ENCODE data around the gene SLC27A5. TPM values are rescaled to one million over a fixed set of nuclear protein-coding genes. Genes with fewer than 3 reads are reported as not detected.
"Not testable (repeated sequence)": the region's sequence is repeated elsewhere in the genome, so short reads cannot be mapped to it uniquely, and the experiment has no call there.

Gene SLC27A5
- total and polyA plus RNA-seq, 4 donors: 7.9 to 19.0 (median 13.0) TPM

DNA sequence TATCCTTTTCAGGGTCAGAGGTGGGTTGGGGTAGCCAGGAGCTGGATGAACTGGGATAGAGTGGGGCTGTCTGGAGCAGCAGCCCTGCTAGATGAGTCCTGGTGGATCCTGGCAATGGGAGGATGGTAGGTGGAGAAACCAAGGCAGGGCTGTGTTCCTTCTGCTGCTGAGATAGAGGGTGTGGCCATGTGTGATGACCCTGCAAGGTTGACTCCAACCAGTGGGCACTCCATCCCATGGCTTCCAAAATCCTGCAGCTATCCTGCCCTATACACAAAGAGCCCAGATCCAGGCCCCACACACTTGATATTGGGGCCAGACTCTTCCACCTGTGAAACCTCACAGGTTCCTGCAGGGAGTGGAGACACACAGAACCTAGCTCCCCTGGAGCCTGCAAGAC lies 38.0 kb downstream of the SLC27A5 start:
- TF ChIP-seq, protein P1, sequence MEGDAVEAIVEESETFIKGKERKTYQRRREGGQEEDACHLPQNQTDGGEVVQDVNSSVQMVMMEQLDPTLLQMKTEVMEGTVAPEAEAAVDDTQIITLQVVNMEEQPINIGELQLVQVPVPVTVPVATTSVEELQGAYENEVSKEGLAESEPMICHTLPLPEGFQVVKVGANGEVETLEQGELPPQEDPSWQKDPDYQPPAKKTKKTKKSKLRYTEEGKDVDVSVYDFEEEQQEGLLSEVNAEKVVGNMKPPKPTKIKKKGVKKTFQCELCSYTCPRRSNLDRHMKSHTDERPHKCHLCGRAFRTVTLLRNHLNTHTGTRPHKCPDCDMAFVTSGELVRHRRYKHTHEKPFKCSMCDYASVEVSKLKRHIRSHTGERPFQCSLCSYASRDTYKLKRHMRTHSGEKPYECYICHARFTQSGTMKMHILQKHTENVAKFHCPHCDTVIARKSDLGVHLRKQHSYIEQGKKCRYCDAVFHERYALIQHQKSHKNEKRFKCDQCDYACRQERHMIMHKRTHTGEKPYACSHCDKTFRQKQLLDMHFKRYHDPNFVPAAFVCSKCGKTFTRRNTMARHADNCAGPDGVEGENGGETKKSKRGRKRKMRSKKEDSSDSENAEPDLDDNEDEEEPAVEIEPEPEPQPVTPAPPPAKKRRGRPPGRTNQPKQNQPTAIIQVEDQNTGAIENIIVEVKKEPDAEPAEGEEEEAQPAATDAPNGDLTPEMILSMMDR (IDR thresholded peaks at IDR 0.05; ENCODE audit: control extremely low read depth, extremely low read depth): no peak
- Histone ChIP-seq H3K36me3 (ENCODE audit: control insufficient read depth in 4 of 4, insufficient read depth in 4 of 4, low read length in 4 of 4) (peaks cover 2 to 37% (median 12%) of the 10 kb centered on the region in 4 donors), H3K9me3 (ENCODE audit: control insufficient read depth in 4 of 4, insufficient read depth in 3 of 4, low read length in 3 of 4) (no peaks in the 10 kb centered on the region), H3K27me3 (ENCODE audit: control insufficient read depth in 3 of 3, insufficient read depth in 3 of 3, low read length in 2 of 3) (no peaks in the 10 kb centered on the region), H3K27ac (ENCODE audit: low read depth in 1 of 2, low read length in 1 of 2) (no peak overlapping the region), H3K9ac (ENCODE audit: insufficient read depth in 1 of 2, low read length in 2 of 2) (no peak overlapping the region), H3K4me3 (no peak overlapping the region), H3K4me1 (ENCODE audit: control insufficient read depth in 5 of 5, insufficient read depth in 5 of 5, low read length in 5 of 5) (peaks cover 0 to 17% (median 5%) of the 10 kb centered on the region in 5 donors)
- DNase-seq: no peak
- no peak for ATAC-seq (ENCODE audit: insufficient read depth, low FRiP score)

DNA sequence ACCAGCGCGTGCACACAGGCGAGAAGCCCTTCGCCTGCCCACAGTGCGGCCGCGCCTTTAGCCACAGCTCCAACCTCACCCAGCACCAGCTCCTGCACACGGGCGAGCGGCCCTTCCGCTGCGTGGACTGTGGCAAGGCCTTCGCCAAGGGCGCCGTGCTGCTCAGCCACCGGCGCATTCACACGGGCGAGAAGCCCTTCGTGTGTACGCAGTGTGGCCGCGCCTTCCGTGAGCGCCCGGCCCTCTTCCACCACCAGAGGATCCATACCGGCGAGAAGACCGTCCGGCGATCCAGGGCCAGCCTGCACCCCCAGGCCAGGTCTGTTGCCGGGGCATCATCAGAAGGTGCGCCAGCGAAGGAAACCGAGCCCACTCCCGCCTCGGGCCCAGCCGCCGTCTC lies 40.1 kb downstream of the SLC27A5 start:
- Histone ChIP-seq H3K4me1 (ENCODE audit: control insufficient read depth in 5 of 5, insufficient read depth in 5 of 5, low read length in 5 of 5) (peaks cover 0 to 18% (median 6%) of the 10 kb centered on the region in 5 donors), H3K27me3 (ENCODE audit: control insufficient read depth in 3 of 3, insufficient read depth in 3 of 3, low read length in 2 of 3) (no peaks in the 10 kb centered on the region), H3K4me3 (no peak overlapping the region), H3K9ac (ENCODE audit: insufficient read depth in 1 of 2, low read length in 2 of 2) (no peak overlapping the region), H3K36me3 (ENCODE audit: control insufficient read depth in 4 of 4, insufficient read depth in 4 of 4, low read length in 4 of 4) (peaks cover 2 to 37% (median 10%) of the 10 kb centered on the region in 4 donors), H3K9me3 (ENCODE audit: control insufficient read depth in 4 of 4, insufficient read depth in 3 of 4, low read length in 3 of 4) (no peaks in the 10 kb centered on the region), H3K27ac (ENCODE audit: low read depth in 1 of 2, low read length in 1 of 2) (no peak overlapping the region)
- DNase-seq: no peak
- TF ChIP-seq, protein P1 (IDR thresholded peaks at IDR 0.05; ENCODE audit: control extremely low read depth, extremely low read depth): no peak
- WGBS, 2 donors: 96% methylated on average over 39 of the region's 39 CpGs
- ATAC-seq (ENCODE audit: insufficient read depth, low FRiP score): no peak

DNA sequence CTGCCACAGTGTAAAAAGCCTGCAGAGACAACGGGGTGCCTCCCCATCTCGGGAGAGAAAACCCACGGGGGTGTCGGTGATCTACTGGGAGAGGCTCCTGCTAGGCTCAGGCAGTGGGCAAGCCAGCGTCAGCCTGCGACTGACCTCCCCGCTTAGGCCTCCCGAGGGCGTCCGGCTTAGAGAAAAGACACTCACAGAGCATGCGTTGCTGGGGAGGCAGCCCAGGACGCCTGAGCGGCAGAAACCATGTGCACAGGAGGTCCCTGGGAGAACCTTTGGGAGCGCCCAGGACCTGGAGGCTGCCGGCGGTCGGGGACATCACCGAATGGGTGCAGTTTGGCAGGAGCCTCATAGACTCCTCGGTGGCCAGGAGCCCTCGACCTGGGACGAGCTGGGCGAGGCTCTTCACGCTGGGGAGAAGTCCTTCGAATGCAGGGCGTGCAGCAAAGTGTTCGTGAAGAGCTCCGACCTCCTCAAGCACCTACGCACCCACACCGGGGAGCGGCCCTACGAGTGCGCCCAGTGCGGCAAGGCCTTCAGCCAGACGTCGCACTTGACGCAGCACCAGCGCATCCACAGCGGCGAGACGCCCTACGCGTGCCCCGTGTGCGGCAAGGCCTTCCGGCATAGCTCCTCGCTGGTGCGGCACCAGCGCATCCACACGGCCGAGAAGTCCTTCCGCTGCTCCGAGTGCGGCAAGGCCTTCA lies 40.8 kb downstream of the SLC27A5 start:
- not testable (repeated sequence) for H3K4me3 ChIP-seq, DNase-seq
- peaks cover 2 to 37% (median 10%) of the 10 kb centered on the region in 4 donors for H3K36me3 ChIP-seq (ENCODE audit: control insufficient read depth in 4 of 4, insufficient read depth in 4 of 4, low read length in 4 of 4)

DNA sequence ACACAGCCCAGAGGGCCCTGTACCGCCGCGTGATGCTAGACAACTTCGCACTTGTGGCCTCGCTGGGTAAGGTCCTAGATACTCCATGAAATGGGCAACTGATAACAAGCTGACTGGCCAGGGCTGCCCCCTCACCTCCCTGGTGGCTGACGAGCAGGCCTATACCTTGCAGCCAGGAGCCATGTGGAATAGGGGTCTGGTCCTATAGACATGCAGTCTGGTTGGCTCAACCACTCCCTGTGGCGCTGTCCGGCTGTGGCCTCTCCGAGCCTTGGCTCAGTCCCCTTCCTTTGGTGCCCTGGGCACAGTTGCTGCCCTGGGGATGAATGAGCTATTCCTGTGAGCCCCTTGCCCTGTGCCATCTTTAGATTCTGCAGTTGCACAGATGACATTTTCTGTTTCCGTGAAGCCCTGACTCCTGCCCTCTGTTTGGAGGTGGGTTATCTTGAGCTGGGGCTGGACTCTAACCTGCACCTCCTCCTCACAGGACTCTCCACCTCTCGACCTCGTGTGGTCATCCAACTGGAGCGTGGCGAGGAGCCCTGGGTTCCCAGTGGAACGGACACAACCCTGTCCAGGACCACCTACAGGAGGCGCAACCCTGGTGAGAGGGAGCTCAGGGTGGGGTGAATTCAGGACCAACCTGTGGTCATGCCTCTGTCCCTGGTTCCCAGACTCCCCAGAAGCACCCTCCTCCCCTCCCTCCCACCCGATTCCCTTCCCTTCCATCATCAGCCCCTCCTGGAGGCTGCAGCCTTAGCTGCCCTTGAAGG lies 42.4 kb downstream of the SLC27A5 start:
- Histone ChIP-seq H3K27me3 (ENCODE audit: control insufficient read depth in 3 of 3, insufficient read depth in 3 of 3, low read length in 2 of 3) (no peaks in the 10 kb centered on the region), H3K9me3 (ENCODE audit: control insufficient read depth in 4 of 4, insufficient read depth in 3 of 4, low read length in 3 of 4) (no peaks in the 10 kb centered on the region), H3K4me3 (no peak overlapping the region), H3K27ac (ENCODE audit: low read depth in 1 of 2, low read length in 1 of 2) (no peak overlapping the region), H3K36me3 (ENCODE audit: control insufficient read depth in 4 of 4, insufficient read depth in 4 of 4, low read length in 4 of 4) (peaks cover 2 to 37% (median 10%) of the 10 kb centered on the region in 4 donors), H3K9ac (ENCODE audit: insufficient read depth in 1 of 2, low read length in 2 of 2) (no peak overlapping the region), H3K4me1 (ENCODE audit: control insufficient read depth in 5 of 5, insufficient read depth in 5 of 5, low read length in 5 of 5) (peaks cover 0 to 14% (median 5%) of the 10 kb centered on the region in 5 donors)
- WGBS, 2 donors: 94 to 95% methylated on average over 17 of the region's 17 CpGs
- DNase-seq: no peak
- TF ChIP-seq, protein P1 (IDR thresholded peaks at IDR 0.05; ENCODE audit: control extremely low read depth, extremely low read depth): no peak
- ATAC-seq (ENCODE audit: insufficient read depth, low FRiP score): no peak

More for the DNA sequence above, 40.8 kb downstream of the SLC27A5 start:
- H3K27me3 ChIP-seq (ENCODE audit: control insufficient read depth in 3 of 3, insufficient read depth in 3 of 3, low read length in 2 of 3); H3K9ac ChIP-seq (ENCODE audit: insufficient read depth in 1 of 2, low read length in 2 of 2); H3K9me3 ChIP-seq (ENCODE audit: control insufficient read depth in 4 of 4, insufficient read depth in 3 of 4, low read length in 3 of 4); H3K27ac ChIP-seq (ENCODE audit: low read depth in 1 of 2, low read length in 1 of 2); ATAC-seq (ENCODE audit: insufficient read depth, low FRiP score): not testable (repeated sequence)
- WGBS, 2 donors: 95 to 96% methylated on average over 22 to 38 of the region's 53 CpGs
- peaks cover 0 to 20% (median 5%) of the 10 kb centered on the region in 5 donors for H3K4me1 ChIP-seq (ENCODE audit: control insufficient read depth in 5 of 5, insufficient read depth in 5 of 5, low read length in 5 of 5)
